Hepatocyte (in vitro differentiated cells): ENCODE data around the gene FNBP1L. TPM values are rescaled to one million over a fixed set of nuclear protein-coding genes. Genes with fewer than 3 reads are reported as not detected.

Source experiments
- DNase-seq: peaks from one replicate; pipeline ENCODE4 v3.0.0-alpha.2; 2016; ENCODE audit warnings: low spot score
- H2AFZ ChIP-seq: fragments of 200-600 bp; sonication (generic); 2 replicates; pipeline ENCODE4 v1.6.0; 2016; ENCODE audit warnings: antibody characterized with exemption, mild to moderate bottlenecking
- H3K27ac ChIP-seq: fragments of 200-600 bp; sonication (generic); 2 replicates; pipeline ENCODE4 v1.5.1; 2016; ENCODE audit warnings: mild to moderate bottlenecking
- H3K27me3 ChIP-seq: fragments of 200-600 bp; sonication (generic); 2 replicates; pipeline ENCODE4 v1.6.1; 2016
- H3K36me3 ChIP-seq: fragments of 200-600 bp; sonication (generic); replicated peaks from 2 replicates; pipeline ENCODE4 v1.5.1; 2016; ENCODE audit warnings: low read depth; ENCODE audit not compliant: insufficient read depth
- H3K4me1 ChIP-seq: fragments of 200-600 bp; sonication (generic); 2 replicates; pipeline ENCODE4 v1.5.1; 2016; ENCODE audit warnings: mild to moderate bottlenecking, moderate library complexity; ENCODE audit not compliant: insufficient read depth
- H3K4me2 ChIP-seq: fragments of 200-600 bp; sonication (generic); 2 replicates; pipeline ENCODE4 v1.6.0; 2016
- H3K4me3 ChIP-seq: fragments of 200-600 bp; sonication (generic); 2 replicates; pipeline ENCODE4 v1.5.1; 2016; ENCODE audit warnings: mild to moderate bottlenecking
- H3K79me2 ChIP-seq: fragments of 200-600 bp; sonication (generic); 2 replicates; pipeline ENCODE4 v1.6.0; 2017; ENCODE audit warnings: mild to moderate bottlenecking
- H3K9me2 ChIP-seq: fragments of 200-600 bp; sonication (generic); replicated peaks from 2 replicates; pipeline ENCODE4 v1.6.0; 2017; ENCODE audit warnings: mild to moderate bottlenecking; ENCODE audit not compliant: insufficient read depth
- H3K9me3 ChIP-seq: fragments of 200-600 bp; sonication (generic); 2 replicates; pipeline ENCODE4 v1.5.1; 2016; ENCODE audit warnings: low read depth, mild to moderate bottlenecking
- H4K20me1 ChIP-seq: fragments of 200-600 bp; sonication (generic); 2 replicates; pipeline ENCODE4 v1.6.0; 2016; ENCODE audit warnings: mild to moderate bottlenecking; ENCODE audit not compliant: insufficient read depth, poor library complexity, severe bottlenecking
- CTCF ChIP-seq: fragments of 200-600 bp; sonication (generic); IDR thresholded peaks from 2 replicates; pipeline ENCODE4 v1.5.1; 2016; ENCODE audit warnings: antibody characterized with exemption, mild to moderate bottlenecking; ENCODE audit not compliant: poor library complexity
- EZH2 ChIP-seq: fragments of 200-600 bp; sonication (generic); IDR thresholded peaks from 2 replicates; pipeline ENCODE4 v1.6.1; 2016; ENCODE audit warnings: antibody characterized with exemption, mild to moderate bottlenecking, borderline replicate concordance
- EZH2phosphoT487 ChIP-seq: fragments of 200-600 bp; sonication (generic); IDR thresholded peaks from one replicate; pipeline ENCODE4 v1.6.1; 2018; ENCODE audit warnings: antibody characterized with exemption, mild to moderate bottlenecking, low read depth, moderate library complexity; ENCODE audit not compliant: unreplicated experiment, severe bottlenecking
- WGBS: methylation state at CpG from one replicate; pipeline ENCODE4 v1.1.6; 2016; ENCODE audit warnings: low lambda C conversion rate; ENCODE audit errors: missing lambda C conversion rate; 5-methylcytosine and 5-hydroxymethylcytosine counted together
- polyA plus RNA-seq: library from polyadenylated mRNA; unstranded; fragments of >200 nt; fragmentation: Nextera tagmentation; extraction: Ambion mirVana; gene quantifications from 2 replicates; pipeline ENCODE4 v1.2.1, GENCODE V29; 2016
- small RNA-seq: library from RNA; depleted of rRNA; stranded (forward); fragments of <200 nt; gene quantifications from one replicate; pipeline ENCODE3, GENCODE V24; 2014
- total RNA-seq: library from RNA; depleted of rRNA; stranded (reverse); fragments of >200 nt; gene quantifications from 2 replicates; pipeline ENCODE4 v1.2.3, GENCODE V29; 2014

FNBP1L gene
- total and polyA plus RNA-seq, 2 experiments from 2014 or later: 46.8 to 98.8 TPM

GRCh38 chr1:93603601-93604000 is 155.7 kb downstream of the FNBP1L start:
- no peak overlapping the region for H2AFZ ChIP-seq
- TF ChIP-seq CTCF: no peak
- no peak for TF ChIP-seq EZH2phosphoT487
- no peak for TF ChIP-seq EZH2
- peaks cover 89% of the 10 kb centered on the region for H3K79me2 ChIP-seq
- no peaks in the 10 kb centered on the region for H3K9me3 ChIP-seq
- H3K27me3 ChIP-seq: no peaks in the 10 kb centered on the region
- no peak overlapping the region for H3K27ac ChIP-seq
- 31% methylated on average over 4 of the region's 4 CpGs for WGBS
- H4K20me1 ChIP-seq: no peaks in the 10 kb centered on the region
- no peaks in the 10 kb centered on the region for H3K9me2 ChIP-seq
- no peak overlapping the region for H3K4me3 ChIP-seq
- H3K36me3 ChIP-seq: no peaks in the 10 kb centered on the region
- no peak for DNase-seq
- no peak overlapping the region for H3K4me2 ChIP-seq
- peaks cover 31% of the 10 kb centered on the region for H3K4me1 ChIP-seq

Small RNAs within 50 kb of the gene (small RNA-seq; reads per million reads assigned to genes)
- gene RNA5SP53: 0.12 reads per million

Other genes starting within 250 kb of the FNBP1L start
- 42.3 and 54.3 TPM in 2 replicates for gene DR1, start 102.2 kb upstream of the FNBP1L start, total RNA-seq
- 22.7 and 28.2 TPM in 2 replicates for gene DR1, start 102.2 kb upstream of the FNBP1L start, polyA plus RNA-seq
- gene BCAR3, start 233.7 kb downstream of the FNBP1L start, total RNA-seq: 20.4 and 22.6 TPM in 2 replicates
- 22.5 and 23.7 TPM in 2 replicates for gene BCAR3, start 233.7 kb downstream of the FNBP1L start, polyA plus RNA-seq